ENCODE data around the gene ZNF440. TPM values are rescaled to one million over a fixed set of nuclear protein-coding genes. Genes with fewer than 3 reads are reported as not detected.

The ZNF440 gene
- total and polyA plus RNA-seq, 2 experiments from 2014 or later: 2.4 to 4.2 TPM

GRCh38 chr19:11881151-11881800 is 67.2 kb downstream of the ZNF440 start:
- H3K4me1 ChIP-seq (ENCODE audit: insufficient read depth): no peaks in the 10 kb centered on the region

GRCh38 chr19:11882606-11883005 is 68.5 kb downstream of the ZNF440 start:
- Histone ChIP-seq H3K36me3 (ENCODE audit: low read depth) (no peaks in the 10 kb centered on the region), H3K4me1 (ENCODE audit: insufficient read depth) (peaks cover 6% of the 10 kb centered on the region; the same call in 1 of the 2 replicates), H3K9me2 (ENCODE audit: insufficient read depth) (no peaks in the 10 kb centered on the region), H3K4me2 (ENCODE audit: unreplicated experiment) (no peak overlapping the region), H3K79me2 (ENCODE audit: insufficient read depth) (no peaks in the 10 kb centered on the region), H3K9ac (no peak overlapping the region), H4K20me1 (ENCODE audit: insufficient read depth) (no peaks in the 10 kb centered on the region), H3K27me3 (replicated peaks; ENCODE audit: insufficient read depth) (no peaks in the 10 kb centered on the region), H2AFZ (no peak overlapping the region), H3K4me3 (no peak overlapping the region), H3F3A (ENCODE audit: insufficient read depth) (peaks cover 9% of the 10 kb centered on the region; the same call in 1 of the 2 replicates), H3K9me3 (ENCODE audit: low read depth) (no peaks in the 10 kb centered on the region), H3K27ac (no peak overlapping the region)
- DNase-seq: no peak
- TF ChIP-seq EZH2phosphoT487 (IDR thresholded peaks at IDR 0.05; ENCODE audit: insufficient read depth, low read depth): no peak
- no peak for TF ChIP-seq EZH2 (IDR thresholded peaks at IDR 0.05; ENCODE audit: insufficient read depth, poor library complexity, severe bottlenecking)
- 31 to 34% methylated on average over 2 of the region's 2 CpGs for WGBS, 2 experiments (ENCODE audit: low coverage in 1 of 2, low lambda C conversion rate in 2 of 2, missing lambda C conversion rate in 2 of 2)
- in situ Hi-C loops (cut with MboI): no loop called here

More at GRCh38 chr19:11881151-11881800, 67.2 kb downstream of the ZNF440 start:
- in situ Hi-C loops (cut with MboI): no loop called here
- TF ChIP-seq EZH2phosphoT487 (IDR thresholded peaks at IDR 0.05; ENCODE audit: insufficient read depth, low read depth): no peak
- no peak for TF ChIP-seq EZH2 (IDR thresholded peaks at IDR 0.05; ENCODE audit: insufficient read depth, poor library complexity, severe bottlenecking)
- Histone ChIP-seq H3K9ac (no peak overlapping the region), H3K36me3 (ENCODE audit: low read depth) (no peaks in the 10 kb centered on the region), H3K27me3 (replicated peaks; ENCODE audit: insufficient read depth) (no peaks in the 10 kb centered on the region), H3K4me2 (ENCODE audit: unreplicated experiment) (peak overlapping the region; percentile 77), H3K9me3 (ENCODE audit: low read depth) (no peaks in the 10 kb centered on the region), H2AFZ (peak overlapping the region; percentile 43; the same call in 1 of the 2 replicates), H3F3A (ENCODE audit: insufficient read depth) (no peaks in the 10 kb centered on the region), H3K4me3 (peak overlapping the region; percentile 51; the same call in 1 of the 2 replicates), H3K79me2 (ENCODE audit: insufficient read depth) (no peaks in the 10 kb centered on the region), H3K9me2 (ENCODE audit: insufficient read depth) (no peaks in the 10 kb centered on the region), H3K27ac (no peak overlapping the region), H4K20me1 (ENCODE audit: insufficient read depth) (no peaks in the 10 kb centered on the region)
- 7 to 9% methylated on average over 10 of the region's 10 CpGs for WGBS, 2 experiments (ENCODE audit: low coverage in 1 of 2, low lambda C conversion rate in 2 of 2, missing lambda C conversion rate in 2 of 2)
- peak; percentile 70 for DNase-seq

Other genes starting within 250 kb of the ZNF440 start
- gene ACP5, start 236.6 kb upstream of the ZNF440 start, total RNA-seq (2014; rRNA removed; shearing (Covaris generic)): 0.11 TPM in 1 of 2 replicates, not detected in the other
- gene ACP5, start 236.6 kb upstream of the ZNF440 start, polyA plus RNA-seq (2016; fragmentation: Nextera tagmentation; extraction: Ambion mirVana): 0.26 TPM in 1 of 2 replicates, not detected in the other
- 13.3 and 13.8 TPM in 2 replicates for gene ZNF627, start 216.8 kb upstream of the ZNF440 start, total RNA-seq (2014; rRNA removed; shearing (Covaris generic))
- gene ZNF627, start 216.8 kb upstream of the ZNF440 start, polyA plus RNA-seq (2016; fragmentation: Nextera tagmentation; extraction: Ambion mirVana): 7.2 and 7.7 TPM in 2 replicates
- gene ZNF823, start 75.3 kb upstream of the ZNF440 start, total RNA-seq (2014; rRNA removed; shearing (Covaris generic)): 6.8 and 7.2 TPM in 2 replicates
- 1.9 and 3.0 TPM in 2 replicates for gene ZNF823, start 75.3 kb upstream of the ZNF440 start, polyA plus RNA-seq (2016; fragmentation: Nextera tagmentation; extraction: Ambion mirVana)
- 6.5 and 8.5 TPM in 2 replicates for gene ZNF441, start 47.3 kb upstream of the ZNF440 start, total RNA-seq (2014; rRNA removed; shearing (Covaris generic))
- 3.5 and 3.6 TPM in 2 replicates for gene ZNF441, start 47.3 kb upstream of the ZNF440 start, polyA plus RNA-seq (2016; fragmentation: Nextera tagmentation; extraction: Ambion mirVana)
- 1.6 and 3.0 TPM in 2 replicates for gene ZNF491, start 15.8 kb upstream of the ZNF440 start, total RNA-seq (2014; rRNA removed; shearing (Covaris generic))
- 0.58 and 1.4 TPM in 2 replicates for gene ZNF491, start 15.8 kb upstream of the ZNF440 start, polyA plus RNA-seq (2016; fragmentation: Nextera tagmentation; extraction: Ambion mirVana)
- 7.8 and 12.1 TPM in 2 replicates for gene ZNF439, start 34.5 kb downstream of the ZNF440 start, total RNA-seq (2014; rRNA removed; shearing (Covaris generic))
- gene ZNF439, start 34.5 kb downstream of the ZNF440 start, polyA plus RNA-seq (2016; fragmentation: Nextera tagmentation; extraction: Ambion mirVana): 7.4 and 8.8 TPM in 2 replicates
- gene ZNF69, start 73.5 kb downstream of the ZNF440 start, total RNA-seq (2014; rRNA removed; shearing (Covaris generic)): 5.3 and 8.3 TPM in 2 replicates
- gene ZNF69, start 73.5 kb downstream of the ZNF440 start, polyA plus RNA-seq (2016; fragmentation: Nextera tagmentation; extraction: Ambion mirVana): 5.3 and 6.8 TPM in 2 replicates
- gene ZNF700, start 110.8 kb downstream of the ZNF440 start, total RNA-seq (2014; rRNA removed; shearing (Covaris generic)): 6.3 and 6.8 TPM in 2 replicates
- 3.2 TPM in 2 replicates for gene ZNF700, start 110.8 kb downstream of the ZNF440 start, polyA plus RNA-seq (2016; fragmentation: Nextera tagmentation; extraction: Ambion mirVana)
- gene ZNF763, start 150.8 kb downstream of the ZNF440 start, total RNA-seq (2014; rRNA removed; shearing (Covaris generic)): 0.63 and 1.8 TPM in 2 replicates
- gene ZNF763, start 150.8 kb downstream of the ZNF440 start, polyA plus RNA-seq (2016; fragmentation: Nextera tagmentation; extraction: Ambion mirVana): 1.4 and 1.6 TPM in 2 replicates
- 1.5 and 7.6 TPM in 2 replicates for gene ZNF433, start 221.4 kb downstream of the ZNF440 start, total RNA-seq (2014; rRNA removed; shearing (Covaris generic))
- gene ZNF433, start 221.4 kb downstream of the ZNF440 start, polyA plus RNA-seq (2016; fragmentation: Nextera tagmentation; extraction: Ambion mirVana): 4.2 and 5.0 TPM in 2 replicates
- not detected in 2 replicates for gene ZNF878, start 238.7 kb downstream of the ZNF440 start, total RNA-seq (2014; rRNA removed; shearing (Covaris generic))
- 0.18 TPM in 1 of 2 replicates, not detected in the other for gene ZNF878, start 238.7 kb downstream of the ZNF440 start, polyA plus RNA-seq (2016; fragmentation: Nextera tagmentation; extraction: Ambion mirVana)

All from GM23248 (cell line).